ENCODE results near the gene CDON.
A peak's percentile ranks its signal among the peaks of the same experiment; 100 is the strongest.

CDON gene, protein sequence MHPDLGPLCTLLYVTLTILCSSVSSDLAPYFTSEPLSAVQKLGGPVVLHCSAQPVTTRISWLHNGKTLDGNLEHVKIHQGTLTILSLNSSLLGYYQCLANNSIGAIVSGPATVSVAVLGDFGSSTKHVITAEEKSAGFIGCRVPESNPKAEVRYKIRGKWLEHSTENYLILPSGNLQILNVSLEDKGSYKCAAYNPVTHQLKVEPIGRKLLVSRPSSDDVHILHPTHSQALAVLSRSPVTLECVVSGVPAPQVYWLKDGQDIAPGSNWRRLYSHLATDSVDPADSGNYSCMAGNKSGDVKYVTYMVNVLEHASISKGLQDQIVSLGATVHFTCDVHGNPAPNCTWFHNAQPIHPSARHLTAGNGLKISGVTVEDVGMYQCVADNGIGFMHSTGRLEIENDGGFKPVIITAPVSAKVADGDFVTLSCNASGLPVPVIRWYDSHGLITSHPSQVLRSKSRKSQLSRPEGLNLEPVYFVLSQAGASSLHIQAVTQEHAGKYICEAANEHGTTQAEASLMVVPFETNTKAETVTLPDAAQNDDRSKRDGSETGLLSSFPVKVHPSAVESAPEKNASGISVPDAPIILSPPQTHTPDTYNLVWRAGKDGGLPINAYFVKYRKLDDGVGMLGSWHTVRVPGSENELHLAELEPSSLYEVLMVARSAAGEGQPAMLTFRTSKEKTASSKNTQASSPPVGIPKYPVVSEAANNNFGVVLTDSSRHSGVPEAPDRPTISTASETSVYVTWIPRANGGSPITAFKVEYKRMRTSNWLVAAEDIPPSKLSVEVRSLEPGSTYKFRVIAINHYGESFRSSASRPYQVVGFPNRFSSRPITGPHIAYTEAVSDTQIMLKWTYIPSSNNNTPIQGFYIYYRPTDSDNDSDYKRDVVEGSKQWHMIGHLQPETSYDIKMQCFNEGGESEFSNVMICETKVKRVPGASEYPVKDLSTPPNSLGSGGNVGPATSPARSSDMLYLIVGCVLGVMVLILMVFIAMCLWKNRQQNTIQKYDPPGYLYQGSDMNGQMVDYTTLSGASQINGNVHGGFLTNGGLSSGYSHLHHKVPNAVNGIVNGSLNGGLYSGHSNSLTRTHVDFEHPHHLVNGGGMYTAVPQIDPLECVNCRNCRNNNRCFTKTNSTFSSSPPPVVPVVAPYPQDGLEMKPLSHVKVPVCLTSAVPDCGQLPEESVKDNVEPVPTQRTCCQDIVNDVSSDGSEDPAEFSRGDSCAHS (N-terminal part only)

DNA sequence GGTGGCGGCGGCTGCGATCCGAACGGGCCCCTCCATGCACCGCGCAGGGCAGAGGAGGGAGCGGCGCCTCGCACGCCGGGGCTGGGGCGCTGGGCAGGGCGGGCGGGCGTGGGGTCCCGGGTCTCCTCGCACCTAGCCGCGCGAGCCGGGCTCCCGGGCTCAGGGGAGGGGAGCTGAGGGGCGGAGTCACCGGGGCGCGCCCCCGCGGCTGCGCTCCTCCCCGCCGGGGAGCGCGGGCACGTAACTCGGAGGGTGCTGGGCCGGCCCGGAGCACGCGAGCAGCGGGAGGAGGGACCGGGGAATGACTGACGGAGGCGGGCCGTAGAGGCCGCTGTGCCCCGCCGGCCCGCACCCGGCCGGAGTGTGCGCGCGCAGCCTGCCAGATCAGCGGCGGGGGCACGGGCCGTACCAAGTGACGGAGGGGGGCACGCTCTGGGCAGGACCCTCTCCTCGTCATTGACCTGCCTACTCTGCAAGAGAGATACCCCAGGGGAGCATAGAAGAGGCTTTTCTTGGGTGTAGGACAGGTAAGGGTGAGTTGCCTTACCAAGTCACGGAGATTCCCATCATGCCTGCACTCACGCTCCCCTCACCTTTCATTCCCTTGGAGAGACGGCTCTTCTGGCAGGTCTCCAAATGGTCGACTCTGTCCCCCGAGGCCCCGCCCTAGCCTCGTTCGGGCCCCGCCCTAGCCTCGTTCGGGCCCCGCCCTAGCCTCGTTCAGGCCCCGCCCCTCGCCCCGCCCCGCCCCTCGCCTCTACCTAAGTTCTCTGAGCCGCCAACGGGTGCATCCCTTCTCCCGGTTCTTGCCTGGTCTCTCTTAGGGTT, at the start of gene CDON:
CDON (minus strand) TSS at position 188 of the 828 bp plus-strand sequence. CDS start 39,390 bp downstream, outside the sequence.
- peak; percentile 48 for DNase-seq

DNA sequence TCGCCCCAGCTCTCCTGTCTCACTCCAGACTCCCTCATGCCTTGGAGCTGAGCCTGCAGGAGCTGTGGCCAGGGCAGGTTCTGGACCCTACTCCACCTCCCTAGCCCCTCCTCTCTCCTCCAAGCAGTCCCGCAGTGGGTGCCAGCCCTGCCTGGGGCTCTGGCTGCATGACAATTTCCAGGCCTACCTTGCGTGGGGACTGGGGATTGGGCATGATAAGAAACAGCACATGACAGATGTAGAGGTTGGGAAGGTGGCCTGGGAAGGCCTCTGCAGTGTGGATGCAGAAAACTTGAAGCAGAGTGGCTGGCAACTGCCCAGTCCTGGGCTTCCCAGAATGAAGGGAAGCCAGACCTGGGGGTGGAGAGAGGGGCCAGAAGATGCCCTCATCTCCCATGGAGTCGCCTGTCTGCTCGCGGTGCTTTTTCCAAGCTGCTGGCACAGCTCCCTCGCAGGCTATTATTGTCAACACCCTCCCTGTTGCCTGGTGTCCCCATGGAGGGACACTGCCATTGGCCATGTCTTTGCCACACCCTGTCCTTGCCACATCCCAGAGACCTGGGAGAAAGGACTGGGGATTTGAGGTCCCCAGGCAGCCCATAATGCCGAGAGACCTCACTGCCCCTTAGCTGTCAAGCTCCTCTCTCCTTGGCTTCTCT, 48.9 kb upstream of the CDON start:
- DNase-seq: no peak

DNA sequence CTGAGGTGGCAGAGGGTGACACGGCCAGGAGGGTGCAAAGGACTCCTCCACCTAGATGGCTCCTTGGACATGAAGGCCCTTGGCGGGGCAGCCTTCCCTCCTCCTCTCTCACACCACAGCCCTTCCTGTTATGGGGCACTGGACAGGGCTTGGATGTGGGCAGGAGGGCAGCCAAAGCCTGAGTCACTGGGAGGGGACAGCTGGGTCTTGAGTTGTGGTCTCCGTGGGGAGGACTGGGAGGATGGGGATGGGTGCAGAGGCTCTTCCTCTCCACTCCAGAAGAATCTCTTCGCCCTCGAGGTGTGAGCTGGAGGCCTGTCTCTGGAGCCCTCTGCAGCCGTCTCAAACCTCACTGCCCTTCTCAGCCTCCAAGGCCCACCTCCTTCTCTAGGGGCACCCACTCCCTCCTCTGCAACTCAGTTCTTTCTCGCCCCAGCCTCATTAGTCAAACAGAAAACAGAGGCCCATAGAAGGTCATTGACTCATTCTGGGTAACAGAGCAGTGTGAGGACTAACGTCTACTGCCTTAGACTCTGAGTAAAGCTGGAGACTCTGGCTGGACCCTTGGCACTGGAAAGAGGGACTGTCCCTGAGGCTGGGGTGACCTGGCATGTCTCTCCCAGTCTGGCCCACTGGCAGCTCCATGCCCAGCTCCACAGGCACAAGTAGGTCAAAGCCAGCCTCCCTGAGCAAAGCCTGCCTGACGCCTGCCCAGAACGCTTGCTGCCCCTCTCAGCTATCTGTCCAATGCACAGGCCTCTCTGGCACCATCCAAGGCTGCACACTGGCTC, 47.5 kb upstream of the CDON start:
- DNase-seq: no peak

DNA sequence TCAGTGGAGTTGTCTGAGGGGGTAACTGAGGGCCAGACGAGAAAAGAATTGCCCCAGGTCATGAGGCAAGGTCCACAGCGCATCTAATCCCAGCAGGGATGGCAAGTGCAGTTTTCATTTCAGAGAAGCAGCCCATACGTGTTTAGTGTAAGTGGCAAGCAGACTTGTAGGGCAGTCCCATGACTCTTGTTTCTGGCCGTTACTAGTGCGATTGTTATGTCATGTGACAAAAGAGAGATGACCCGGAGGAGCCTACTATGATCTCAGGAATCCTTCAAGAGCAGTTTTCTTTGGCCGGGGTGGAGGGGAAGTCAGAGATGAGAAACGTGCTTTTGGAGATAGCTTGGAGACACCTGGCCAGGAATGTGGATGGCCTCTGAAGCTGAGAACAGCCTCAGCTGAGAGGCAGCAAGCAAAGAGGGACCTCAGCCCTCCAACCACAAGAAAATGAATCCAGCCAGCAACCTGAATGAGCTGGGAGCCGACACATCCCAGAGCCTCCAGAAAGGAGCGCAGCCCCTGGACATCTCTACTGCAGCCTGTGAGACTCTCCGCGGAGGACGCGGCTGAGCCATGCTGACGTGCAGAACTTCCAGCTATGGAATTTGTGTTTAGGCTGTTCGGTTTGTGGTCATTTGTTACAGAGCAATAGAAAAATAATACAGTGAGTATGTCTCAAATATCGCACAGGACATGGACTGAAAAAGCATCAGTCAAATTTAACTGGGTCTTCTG, 44.1 kb upstream of the CDON start:
- no peak for DNase-seq

DNA sequence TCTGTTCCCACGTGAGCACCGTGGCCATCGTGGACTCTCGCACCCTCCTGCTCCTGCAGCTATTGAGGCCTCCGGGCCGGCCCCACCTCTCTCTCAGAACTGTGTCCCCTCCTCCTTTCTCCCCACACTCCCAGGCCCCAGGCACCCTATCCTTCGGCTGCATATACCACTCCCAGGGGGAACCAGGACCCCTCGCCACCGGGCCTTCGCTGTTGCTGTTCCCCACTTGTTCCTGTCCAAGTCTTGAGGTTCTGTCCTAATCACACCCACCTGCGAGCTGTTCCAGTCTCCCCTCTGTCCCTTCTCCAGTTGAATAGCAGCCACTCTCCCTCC, 43.0 kb upstream of the CDON start:
- no peak for DNase-seq

DNA sequence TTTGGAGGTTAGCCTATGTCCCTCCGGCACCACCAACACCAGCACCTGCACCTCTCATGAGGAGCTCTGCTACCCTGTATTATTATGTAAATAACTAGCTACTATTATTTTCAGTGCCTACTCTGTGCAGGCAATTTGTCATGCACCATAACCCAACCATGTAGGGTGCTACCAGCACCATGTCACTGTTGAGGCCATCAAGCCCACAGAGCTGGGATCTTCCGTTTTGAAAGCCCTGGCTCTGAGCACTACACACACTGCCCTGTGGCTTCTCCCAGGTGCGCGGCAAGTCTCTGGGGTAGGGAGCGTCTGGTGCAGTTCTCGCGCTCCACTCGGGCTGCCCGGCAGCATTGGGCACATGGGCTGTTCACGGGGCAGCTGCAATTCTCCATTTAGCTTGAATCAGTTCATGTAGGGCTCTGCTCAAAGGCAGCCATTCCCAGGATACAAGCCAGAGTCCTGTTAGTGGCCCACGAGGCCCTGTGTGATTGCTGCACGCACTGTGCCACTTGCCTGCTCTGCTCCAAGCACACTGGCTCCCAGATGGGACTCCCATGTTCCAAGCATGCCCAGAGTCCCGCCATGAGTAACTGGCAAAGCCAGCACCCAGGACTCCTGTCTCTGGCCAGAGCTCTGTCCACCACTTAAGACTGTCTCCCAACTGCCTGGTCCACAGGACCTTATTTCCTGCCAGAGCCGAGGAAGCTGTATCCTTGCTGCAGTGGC, 42.5 kb upstream of the CDON start:
- no peak for DNase-seq

DNA sequence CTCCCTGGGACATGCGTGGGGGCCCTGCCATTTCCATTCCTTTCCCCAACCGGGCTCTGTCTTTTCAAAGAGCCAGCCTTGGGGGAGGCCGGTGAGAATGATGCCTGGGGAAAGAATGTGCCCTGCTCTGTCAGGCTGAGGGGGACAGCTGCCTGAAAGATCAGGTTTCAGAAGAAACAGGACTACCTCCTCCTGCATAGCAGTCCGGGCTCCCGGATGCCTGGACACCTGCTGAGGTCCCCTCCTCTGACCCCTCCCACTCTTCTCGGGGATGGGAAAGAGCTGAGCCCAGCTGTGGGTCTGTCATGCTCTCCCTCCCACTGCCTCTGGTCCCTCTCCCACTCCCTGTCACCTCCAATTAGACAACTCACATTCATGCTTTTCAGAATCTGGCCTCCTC, 41.8 kb upstream of the CDON start:
- DNase-seq: no peak

DNA sequence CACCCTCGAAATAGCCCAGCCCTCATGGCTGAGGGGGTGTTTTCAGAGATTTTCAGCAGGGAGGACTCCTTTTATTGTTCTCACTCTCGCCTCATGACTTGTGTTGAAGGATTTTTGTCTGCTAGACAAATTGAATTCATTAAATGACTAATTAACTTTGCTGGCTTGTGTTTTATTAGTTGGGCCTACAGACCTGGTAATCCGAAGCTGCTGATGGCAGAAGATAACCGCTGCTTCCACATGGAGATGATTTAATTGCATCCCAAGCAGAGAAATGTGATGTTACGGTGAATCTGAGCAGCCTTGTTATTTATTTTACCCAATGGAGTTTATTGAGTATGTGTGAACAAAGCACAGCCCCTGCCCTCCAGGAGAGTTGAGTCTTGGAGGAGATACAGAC, 40.5 kb upstream of the CDON start:
- DNase-seq: no peak

DNA sequence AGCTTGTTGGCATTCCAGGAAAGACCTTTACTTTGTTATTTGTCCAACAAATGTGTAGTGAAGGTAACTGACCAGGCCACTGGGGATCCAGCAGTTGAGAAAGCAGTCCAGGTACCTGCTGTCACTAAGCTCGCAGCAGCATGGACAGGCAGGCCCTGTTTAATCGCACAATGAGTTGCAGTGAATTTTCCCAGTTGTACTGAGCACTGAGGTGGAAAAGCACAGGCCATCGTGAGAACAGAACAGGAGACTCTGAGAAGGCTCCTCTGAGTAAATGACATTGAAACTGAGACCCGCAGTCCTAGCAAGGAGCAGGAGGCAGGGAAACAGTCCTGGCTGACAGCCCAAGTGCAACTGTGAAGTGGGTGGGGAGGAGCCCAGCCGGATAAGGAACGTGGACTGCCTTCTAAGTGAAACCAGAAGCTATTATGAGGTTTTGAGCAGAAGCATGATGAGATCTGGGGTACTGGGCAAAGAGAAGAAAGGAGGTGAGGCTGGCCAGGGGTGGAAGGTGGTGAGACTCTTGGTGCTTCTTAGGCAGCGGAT, 39.8 kb upstream of the CDON start:
- DNase-seq: no peak

DNA sequence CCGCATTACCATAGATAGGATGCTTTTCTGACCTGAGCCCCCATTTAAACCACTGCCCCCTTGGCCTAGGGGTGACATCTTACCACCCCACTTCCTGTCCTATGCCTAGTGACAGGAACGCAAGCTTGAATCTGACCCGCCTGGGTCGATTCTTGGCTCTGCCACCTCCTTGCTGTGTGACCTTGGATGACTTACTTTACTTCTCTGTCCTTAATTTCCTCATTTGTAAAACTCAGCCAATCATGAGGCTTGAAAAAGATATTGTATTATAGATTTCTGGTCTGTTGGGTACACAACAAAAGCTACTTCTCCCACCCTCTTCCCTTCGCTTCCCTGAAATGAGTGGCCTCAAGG, 39.2 kb upstream of the CDON start:
- no peak for DNase-seq

DNA sequence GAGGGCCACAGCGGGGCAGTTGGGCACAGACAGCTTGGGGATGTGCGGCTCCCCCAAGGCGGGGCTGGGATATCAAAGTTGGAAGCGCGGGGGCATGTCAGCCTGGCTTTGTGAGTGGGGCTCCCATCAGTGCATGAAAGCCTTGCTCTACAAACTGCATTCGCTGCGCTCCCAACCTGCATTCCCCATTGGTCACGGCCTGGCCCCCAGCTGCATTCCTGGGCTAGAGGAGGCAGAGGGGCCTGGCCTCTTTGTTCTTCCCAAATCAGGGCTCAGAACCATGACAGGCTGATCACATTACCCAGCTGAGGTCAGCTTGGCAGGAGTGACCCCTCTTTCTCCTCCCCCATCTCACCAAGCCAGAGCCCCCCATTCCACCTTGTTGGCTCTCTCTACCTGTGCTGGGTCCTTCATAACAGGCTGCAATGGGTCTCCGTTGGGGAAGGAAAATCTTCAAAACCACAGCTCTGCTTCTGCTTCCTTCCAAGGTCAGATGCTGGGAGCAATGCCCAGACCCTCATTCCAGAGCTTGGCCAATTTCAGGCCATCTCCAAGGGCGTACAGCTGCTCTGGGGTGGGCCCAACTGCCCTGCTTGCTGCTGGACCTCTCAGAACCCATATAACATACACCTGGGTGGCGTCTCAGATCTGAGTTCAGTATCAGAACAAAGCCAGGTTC, 38.7 kb upstream of the CDON start:
- no peak for DNase-seq

DNA sequence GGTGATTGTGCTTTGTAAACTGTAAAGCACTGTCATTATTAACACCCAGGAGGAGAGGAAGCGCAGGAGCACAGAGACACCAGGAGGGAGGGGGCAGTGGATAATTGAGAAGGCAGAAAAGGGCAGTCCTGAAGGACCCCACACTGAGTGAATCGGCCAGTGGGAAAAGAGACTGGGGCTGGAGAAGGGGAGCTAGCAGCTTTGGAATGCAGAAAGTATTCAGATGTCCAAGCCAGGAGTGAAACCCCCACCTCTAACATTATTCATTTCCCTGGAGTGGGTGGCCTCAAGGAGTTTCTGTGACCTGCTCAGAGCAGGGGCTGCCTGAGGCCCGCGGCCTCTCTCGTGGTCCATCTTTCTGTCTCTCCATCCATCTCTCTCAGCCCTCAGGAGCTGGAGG, 38.0 kb upstream of the CDON start:
- DNase-seq: no peak

DNA sequence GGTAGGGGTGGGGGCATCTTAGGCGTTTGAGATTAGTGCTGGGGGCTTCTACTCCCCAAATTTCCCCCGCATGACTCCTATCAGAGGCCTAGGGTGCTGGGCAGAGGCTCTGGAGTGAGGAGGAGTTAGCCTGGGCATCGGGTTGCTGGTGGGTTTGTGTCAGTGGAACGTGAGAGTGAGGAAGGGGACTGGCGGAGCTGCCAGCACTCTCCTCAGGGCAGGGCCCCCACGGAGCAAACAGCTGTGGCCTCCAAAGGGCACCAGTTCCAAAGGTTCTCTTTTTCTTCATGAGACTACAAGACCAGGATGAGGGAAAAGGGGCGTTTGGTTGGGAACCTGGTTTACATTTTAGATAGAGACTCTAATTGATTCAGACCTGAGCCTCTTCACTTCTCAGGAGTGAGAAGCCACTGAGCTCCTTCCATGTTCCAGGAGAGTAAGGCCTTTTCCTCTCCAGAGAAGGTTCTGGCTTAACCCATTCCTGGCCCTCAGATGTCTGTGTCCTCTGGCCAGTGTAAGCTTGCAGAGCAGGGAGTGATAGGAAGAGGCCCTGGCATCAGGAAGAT, 35.6 kb upstream of the CDON start:
- no peak for DNase-seq

DNA sequence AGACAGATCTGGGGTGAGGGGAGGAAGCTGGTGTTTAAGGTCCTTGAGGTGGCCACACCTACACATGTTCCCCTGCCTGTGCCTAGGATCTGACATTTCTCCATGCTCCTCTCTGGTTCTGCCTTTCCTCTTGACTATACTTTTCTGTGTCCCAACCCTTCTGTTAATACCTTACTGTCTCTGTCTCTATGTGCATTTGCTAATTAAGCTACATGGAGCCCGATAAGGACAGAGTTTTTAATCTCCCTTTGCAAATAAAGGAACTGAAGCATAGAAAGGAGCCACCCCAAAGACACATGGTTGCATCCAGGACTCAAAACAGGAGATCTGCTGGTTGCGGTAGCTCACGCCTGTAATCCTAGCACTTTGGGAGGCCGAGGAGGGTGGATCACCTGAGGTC, 33.1 kb upstream of the CDON start:
- DNase-seq: no peak

DNA sequence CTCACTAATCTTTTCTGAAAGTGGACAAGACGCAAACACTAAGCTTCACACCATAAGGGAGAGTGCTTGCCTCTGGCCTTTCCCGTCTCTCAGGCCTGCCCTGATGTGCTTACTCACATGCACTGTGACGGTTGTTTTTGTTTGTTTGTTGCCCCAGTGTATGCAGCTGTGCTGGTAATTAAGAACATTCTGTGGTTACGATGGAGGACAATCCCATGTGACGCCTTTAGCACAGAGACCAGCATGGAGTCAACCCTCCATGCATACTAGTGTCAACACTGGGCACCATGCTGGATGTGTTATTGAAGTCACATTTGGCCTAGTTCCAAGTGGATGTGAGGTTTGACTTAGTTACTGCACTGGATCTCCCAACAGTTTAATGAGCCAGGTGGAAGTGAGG, 27.8 kb upstream of the CDON start:
- DNase-seq: no peak

DNA sequence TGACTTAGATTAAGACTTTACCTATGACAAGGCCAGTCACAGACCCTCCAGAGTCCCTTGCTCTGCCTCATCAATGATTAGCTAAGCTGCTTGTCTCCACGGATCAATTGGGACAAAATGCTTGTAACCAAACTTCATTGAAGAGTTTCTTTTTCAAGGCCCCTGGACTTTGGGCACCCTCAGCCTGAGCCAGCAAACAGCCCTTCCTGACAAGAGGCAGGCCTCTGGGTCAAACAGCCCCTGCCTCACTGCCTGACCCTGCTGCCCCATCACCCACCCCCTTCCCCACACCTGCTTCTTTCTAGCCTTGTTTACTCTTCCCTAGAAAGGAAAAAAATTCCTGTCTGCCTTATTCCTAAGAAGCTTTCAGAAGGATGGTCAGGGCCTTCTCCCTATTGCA, 26.3 kb upstream of the CDON start:
- no peak for DNase-seq

DNA sequence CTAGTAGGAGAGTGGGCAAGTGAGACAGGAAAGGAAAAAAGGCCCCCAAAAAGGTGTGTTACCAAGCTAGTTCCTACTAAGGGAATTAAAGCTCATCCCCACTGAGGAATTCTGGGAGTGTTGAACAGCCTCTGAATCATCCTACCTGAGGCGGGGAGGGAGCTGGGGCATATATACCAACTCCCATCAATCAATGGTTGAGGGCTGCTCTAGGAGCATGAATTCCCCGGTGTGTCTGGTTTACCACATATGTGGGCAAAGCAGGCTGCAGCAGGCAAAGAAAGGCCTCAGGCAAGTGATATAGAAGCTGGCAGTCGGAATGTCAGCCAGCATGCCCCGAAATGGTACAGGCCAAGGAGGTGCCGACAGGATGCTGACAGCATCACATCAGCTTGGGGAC, 23.6 kb upstream of the CDON start:
- no peak for DNase-seq

DNA sequence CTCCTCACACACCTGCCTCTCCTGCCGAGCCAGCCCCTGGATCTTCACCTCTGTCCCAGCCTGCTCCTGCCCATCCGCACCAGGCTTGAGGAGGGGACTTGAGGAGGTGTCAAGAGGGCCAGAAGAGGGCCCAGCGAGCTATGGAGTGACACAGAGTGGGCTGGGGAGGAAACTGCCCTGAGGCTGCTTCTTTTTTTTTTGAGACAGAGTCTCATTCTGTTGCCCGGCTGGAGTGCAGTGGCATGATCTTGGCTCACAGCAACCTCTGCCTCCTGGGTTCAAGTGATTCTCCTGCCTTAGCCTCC, 21.9 kb upstream of the CDON start:
- DNase-seq: no peak

Data from GOT3 (cell line).